Measurements from ENCODE around the gene ENTREP3. TPM values are rescaled to one million over a fixed set of nuclear protein-coding genes. Genes with fewer than 3 reads are reported as not detected.

The ENTREP3 gene
- total RNA-seq, 1 donor from 2014 or later = 22.9 TPM

DNA sequence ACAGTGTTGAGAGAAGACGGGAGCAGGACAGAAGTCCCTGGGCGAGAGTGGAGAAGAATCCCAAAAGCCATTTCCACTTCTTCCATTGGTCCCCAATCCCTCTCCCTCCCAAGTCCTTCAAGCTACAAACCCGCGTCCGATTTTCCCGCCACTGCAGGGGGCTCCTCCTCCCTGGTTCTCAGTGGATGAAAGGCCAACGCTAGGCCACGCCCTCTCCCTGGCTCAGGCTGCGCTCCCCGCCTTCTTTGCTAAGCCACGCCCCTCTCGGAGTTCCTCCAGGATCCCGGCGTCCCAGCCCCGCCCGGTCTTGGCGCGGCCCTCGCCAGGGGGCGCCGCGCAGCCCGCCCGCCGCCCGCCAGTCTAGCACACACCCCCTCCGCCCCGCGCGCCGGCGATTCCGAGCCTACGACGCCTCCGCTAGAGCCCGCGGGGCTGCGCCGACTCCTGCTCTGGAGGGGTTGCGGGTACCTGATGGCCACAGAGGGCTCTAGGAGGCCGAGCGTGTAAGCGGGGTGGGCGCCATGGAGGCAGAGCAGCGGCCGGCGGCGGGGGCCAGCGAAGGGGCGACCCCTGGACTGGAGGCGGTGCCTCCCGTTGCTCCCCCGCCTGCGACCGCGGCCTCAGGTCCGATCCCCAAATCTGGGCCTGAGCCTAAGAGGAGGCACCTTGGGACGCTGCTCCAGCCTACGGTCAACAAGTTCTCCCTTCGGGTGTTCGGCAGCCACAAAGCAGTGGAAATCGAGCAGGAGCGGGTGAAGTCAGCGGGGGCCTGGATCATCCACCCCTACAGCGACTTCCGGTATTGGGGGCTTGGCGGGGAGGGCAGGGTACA is 22.0 kb upstream of the ENTREP3 start, which contains the start of gene HCN3:
HCN3 (plus strand) TSS at position 394 of the 832 bp plus-strand sequence; CDS start at position 522, 128 bp downstream.
- H3K36me3 ChIP-seq = no peaks in the 10 kb centered on the region
- ATAC-seq = peak; percentile 90 to 96

DNA sequence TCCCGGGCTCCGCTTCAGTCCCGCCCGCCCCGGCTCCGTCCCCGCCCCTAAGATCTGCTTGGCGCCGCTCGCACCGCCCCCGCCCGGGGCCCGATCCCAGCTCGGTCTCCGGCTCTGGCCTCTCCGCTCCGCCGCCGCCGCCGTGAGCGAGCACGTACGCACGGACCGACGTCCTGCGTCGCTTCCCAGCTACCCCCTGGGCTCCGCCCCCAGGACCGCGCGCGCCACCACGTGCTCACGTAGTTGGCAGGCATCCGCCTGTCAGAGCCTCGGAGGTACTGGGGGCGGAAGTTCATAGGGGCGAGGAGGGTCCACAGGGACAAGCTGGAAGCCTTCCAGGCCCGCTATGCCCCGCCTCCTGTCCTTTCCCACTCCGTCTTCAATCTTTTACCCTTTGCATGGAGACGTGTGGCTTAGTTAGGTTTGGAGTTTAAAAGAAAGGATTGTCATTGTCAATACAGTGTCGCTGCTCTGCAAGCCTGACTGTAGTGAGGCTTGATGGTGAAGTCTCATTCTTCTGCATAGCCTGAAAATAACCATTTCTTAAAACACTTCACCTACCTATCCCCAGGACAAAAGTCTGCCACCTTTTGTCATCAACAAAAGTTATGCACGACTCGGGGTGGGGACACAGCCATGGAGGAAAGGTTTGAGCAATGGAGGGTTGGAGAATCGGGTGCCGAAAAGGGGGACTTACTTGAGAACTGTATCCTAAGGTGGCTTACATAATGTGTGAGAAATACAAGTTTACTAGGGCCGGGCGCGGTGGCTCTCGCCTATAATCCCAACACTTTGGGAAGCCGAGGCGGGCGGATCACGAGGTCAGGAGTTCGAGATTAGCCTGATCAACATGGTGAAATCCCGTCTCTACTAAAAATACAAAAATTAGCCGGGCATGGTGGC is 18.3 kb upstream of the ENTREP3 start, which contains the start of gene CLK2:
CLK2 (minus strand) TSS at position 162 of the 903 bp plus-strand sequence. CDS start 2,527 bp downstream, outside the sequence.
- DNase-seq = peak; percentile 98
- peak; percentile 94 to 95 for ATAC-seq
- H3K27ac ChIP-seq = peak within 1 kb of the TSS; percentile 92
- H3K4me1 ChIP-seq = peaks cover 44% of the 10 kb centered on the region
- no peaks in the 10 kb centered on the region for H3K9me3 ChIP-seq
- peaks cover 34% of the 10 kb centered on the region for H3K36me3 ChIP-seq
- H3K4me3 ChIP-seq = peak within 1 kb of the TSS; percentile 83
- no peaks in the 10 kb centered on the region for H3K27me3 ChIP-seq (ENCODE audit: low read depth)
- intact Hi-C loops (cut with DNase I) = no loop called here
- TF ChIP-seq, protein P1, sequence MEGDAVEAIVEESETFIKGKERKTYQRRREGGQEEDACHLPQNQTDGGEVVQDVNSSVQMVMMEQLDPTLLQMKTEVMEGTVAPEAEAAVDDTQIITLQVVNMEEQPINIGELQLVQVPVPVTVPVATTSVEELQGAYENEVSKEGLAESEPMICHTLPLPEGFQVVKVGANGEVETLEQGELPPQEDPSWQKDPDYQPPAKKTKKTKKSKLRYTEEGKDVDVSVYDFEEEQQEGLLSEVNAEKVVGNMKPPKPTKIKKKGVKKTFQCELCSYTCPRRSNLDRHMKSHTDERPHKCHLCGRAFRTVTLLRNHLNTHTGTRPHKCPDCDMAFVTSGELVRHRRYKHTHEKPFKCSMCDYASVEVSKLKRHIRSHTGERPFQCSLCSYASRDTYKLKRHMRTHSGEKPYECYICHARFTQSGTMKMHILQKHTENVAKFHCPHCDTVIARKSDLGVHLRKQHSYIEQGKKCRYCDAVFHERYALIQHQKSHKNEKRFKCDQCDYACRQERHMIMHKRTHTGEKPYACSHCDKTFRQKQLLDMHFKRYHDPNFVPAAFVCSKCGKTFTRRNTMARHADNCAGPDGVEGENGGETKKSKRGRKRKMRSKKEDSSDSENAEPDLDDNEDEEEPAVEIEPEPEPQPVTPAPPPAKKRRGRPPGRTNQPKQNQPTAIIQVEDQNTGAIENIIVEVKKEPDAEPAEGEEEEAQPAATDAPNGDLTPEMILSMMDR (IDR thresholded peaks at IDR 0.05) = no peak

More for the DNA sequence above, 22.0 kb upstream of the ENTREP3 start, which contains the start of gene HCN3:
- Histone ChIP-seq H3K9me3 (no peaks in the 10 kb centered on the region), H3K27me3 (ENCODE audit: low read depth) (no peaks in the 10 kb centered on the region), H3K4me3 (peak within 1 kb of the TSS; percentile 91), H3K27ac (peak within 1 kb of the TSS; percentile 53), H3K4me1 (peaks cover 33% of the 10 kb centered on the region)
- DNase-seq = peak; percentile 98
- TF ChIP-seq, protein P1 (IDR thresholded peaks at IDR 0.05) = peak; percentile 82
- intact Hi-C loops (cut with DNase I) = no loop called here

DNA sequence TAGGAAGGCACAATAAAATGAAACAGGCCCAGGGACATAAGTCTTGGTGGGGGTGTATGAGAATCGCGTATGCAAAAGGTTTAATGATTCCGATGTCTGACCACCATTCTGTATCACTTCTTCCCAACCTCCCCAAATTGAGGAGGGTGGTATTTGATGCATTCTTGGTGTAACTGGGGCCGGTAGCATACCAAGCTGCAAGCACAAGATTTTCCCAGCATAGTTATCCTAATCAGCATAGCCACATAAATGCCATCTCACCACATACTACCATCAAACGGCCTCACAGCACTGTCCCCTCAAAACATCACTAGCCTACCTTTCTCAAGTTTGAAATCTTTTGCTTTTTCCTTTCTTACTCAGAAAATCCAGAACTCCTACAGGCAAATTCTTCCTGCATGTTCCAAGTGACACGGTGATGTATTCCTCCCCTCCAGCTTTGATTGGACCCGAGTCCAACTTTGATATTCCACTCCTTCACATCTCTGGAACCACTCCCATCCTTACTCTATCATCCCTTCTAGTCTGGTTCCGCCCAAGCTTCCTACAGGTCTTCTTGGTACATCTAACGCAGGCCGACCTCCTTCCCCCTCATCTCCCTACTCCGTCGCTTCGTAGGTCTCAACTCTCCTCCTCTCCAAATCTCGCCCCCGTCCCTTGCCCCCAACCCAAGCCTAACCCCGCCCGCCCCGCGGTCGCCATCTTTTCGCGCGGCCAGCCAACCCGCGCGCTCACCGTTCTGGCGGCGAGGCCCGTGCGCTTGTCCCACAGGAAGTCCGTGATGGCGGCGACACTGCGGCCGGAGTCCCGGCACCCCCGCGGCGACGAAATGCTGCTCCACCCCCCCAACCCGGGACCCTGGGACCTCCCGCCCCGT is 17.4 kb upstream of the ENTREP3 start:
- DNase-seq (no peak), ATAC-seq (peak; percentile 55 to 69)
- intact Hi-C loops (cut with DNase I) = no loop called here

DNA sequence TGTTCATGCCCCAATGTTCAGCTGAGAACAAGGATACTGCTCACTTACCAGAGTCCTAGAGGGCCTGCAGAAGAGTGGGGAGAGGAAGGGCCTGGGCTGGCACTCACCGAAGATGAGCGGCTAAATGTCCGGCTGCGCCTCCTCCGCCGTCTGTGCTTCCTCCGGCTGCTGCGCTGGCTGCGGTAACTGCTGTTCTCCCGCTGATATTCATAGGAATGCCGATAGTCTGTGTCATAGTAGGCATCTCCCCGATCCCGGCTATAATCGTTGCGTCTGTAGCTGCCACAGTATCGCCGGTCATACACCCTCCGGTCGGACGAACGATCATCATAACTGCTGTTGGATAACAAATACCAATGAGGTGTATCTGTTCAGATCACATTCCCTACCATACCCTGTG is 14.1 kb upstream of the ENTREP3 start:
- peaks cover 76% of the 10 kb centered on the region for H3K36me3 ChIP-seq
- DNase-seq (no peak), ATAC-seq (no peak)
- H3K4me1 ChIP-seq = peaks cover 23% of the 10 kb centered on the region
- TF ChIP-seq, protein P1 (IDR thresholded peaks at IDR 0.05) = no peak
- H3K27me3 ChIP-seq (ENCODE audit: low read depth) = no peaks in the 10 kb centered on the region
- H3K4me3 ChIP-seq = no peak overlapping the region
- no peaks in the 10 kb centered on the region for H3K9me3 ChIP-seq
- intact Hi-C loops (cut with DNase I) = no loop called here
- no peak overlapping the region for H3K27ac ChIP-seq

More for the DNA sequence above, 17.4 kb upstream of the ENTREP3 start:
- Histone ChIP-seq H3K9me3 (no peaks in the 10 kb centered on the region), H3K4me1 (peaks cover 35% of the 10 kb centered on the region), H3K36me3 (peaks cover 43% of the 10 kb centered on the region), H3K4me3 (peak overlapping the region; percentile 83), H3K27me3 (ENCODE audit: low read depth) (no peaks in the 10 kb centered on the region), H3K27ac (peak overlapping the region; percentile 92)
- TF ChIP-seq, protein P1 (IDR thresholded peaks at IDR 0.05) = no peak
